ENCODE measurements around the gene CP.

DNA sequence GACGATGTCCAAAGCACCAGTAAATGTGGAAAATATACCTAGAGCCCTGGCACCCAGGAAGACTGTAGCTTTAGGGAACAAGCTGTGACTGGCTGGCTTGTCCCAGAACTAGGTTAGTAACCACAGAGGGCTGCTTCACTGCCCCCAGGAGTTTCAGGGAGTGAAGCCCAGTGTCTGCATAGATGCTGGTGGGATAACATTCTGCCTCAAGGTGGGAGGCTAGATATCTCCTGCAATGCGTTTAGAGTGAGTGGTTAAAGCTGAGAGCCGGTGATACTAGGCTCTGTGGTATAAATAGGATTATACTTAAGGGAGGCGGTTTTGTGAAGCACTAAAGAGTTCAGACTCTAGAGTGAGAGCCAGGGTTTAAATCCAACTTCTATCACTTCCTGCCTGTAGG, 11.7 kb upstream of the CP start:
- TF ChIP-seq CTCF (IDR thresholded peaks at IDR 0.05; ENCODE audit: low read length) (no peak), EZH2 (IDR thresholded peaks at IDR 0.05; ENCODE audit: borderline replicate concordance, low read length) (no peak)

All from OCI-LY1 (cell line).